Smooth muscle cell (in vitro differentiated cells): ENCODE results near the gene DHFR2. TPM values are rescaled to one million over a fixed set of nuclear protein-coding genes. Genes with fewer than 3 reads are reported as not detected.
"Not testable (repeated sequence)": the region's sequence is repeated elsewhere in the genome, so short reads cannot be mapped to it uniquely, and the experiment has no call there.

ENCODE experiments used
- DNase-seq: peaks from one replicate; lab custom pipeline; 2025; ENCODE audit not compliant: unreplicated experiment; lab: John Stamatoyannopoulos, UW
- H2AFZ ChIP-seq: fragments of 200-600 bp; sonication (generic); 2 replicates; pipeline ENCODE4 v1.6.0; 2016; ENCODE audit warnings: antibody characterized with exemption, low read depth, mild to moderate bottlenecking
- H3F3A ChIP-seq: fragments of 200-600 bp; sonication (generic); 2 replicates; pipeline ENCODE4 v1.6.0; 2017; ENCODE audit warnings: antibody characterized with exemption, low read depth
- H3K27ac ChIP-seq: fragments of 200-600 bp; sonication (generic); 2 replicates; pipeline ENCODE4 v1.5.1; 2016; ENCODE audit warnings: low read depth, mild to moderate bottlenecking
- H3K27me3 ChIP-seq: fragments of 200-600 bp; sonication (generic); 2 replicates; pipeline ENCODE4 v1.6.1; 2016; ENCODE audit warnings: low read depth, mild to moderate bottlenecking
- H3K36me3 ChIP-seq: fragments of 200-600 bp; sonication (generic); 2 replicates; pipeline ENCODE4 v1.5.1; 2016; ENCODE audit warnings: low read depth
- H3K4me1 ChIP-seq: fragments of 200-600 bp; sonication (generic); 2 replicates; pipeline ENCODE4 v1.5.1; 2016; ENCODE audit warnings: low read depth
- H3K4me2 ChIP-seq: fragments of 200-600 bp; sonication (generic); 2 replicates; pipeline ENCODE4 v1.6.0; 2016; ENCODE audit warnings: mild to moderate bottlenecking
- H3K4me3 ChIP-seq: fragments of 200-600 bp; sonication (generic); 2 replicates; pipeline ENCODE4 v1.5.1; 2016; ENCODE audit warnings: mild to moderate bottlenecking
- H3K79me2 ChIP-seq: fragments of 200-600 bp; sonication (generic); 2 replicates; pipeline ENCODE4 v1.6.0; 2016; ENCODE audit warnings: low read depth, mild to moderate bottlenecking
- H3K9ac ChIP-seq: fragments of 200-600 bp; sonication (generic); 2 replicates; pipeline ENCODE4 v1.6.0; 2016; ENCODE audit warnings: low read depth
- H3K9me3 ChIP-seq: fragments of 200-600 bp; sonication (generic); replicated peaks from 2 replicates; pipeline ENCODE4 v1.5.1; 2016; ENCODE audit warnings: low read depth
- H4K20me1 ChIP-seq: fragments of 200-600 bp; sonication (generic); 2 replicates; pipeline ENCODE4 v1.6.0; 2016; ENCODE audit warnings: low read depth
- CTCF ChIP-seq: fragments of 200-600 bp; sonication (generic); IDR thresholded peaks from 2 replicates; pipeline ENCODE4 v1.5.1; 2017; ENCODE audit warnings: borderline replicate concordance, mild to moderate bottlenecking, antibody characterized with exemption; ENCODE audit not compliant: insufficient read depth, poor library complexity, severe bottlenecking
- WGBS: methylation state at CpG from one replicate; pipeline ENCODE4 v1.1.7; 2016; ENCODE audit warnings: low lambda C conversion rate; 5-methylcytosine and 5-hydroxymethylcytosine counted together
- polyA plus RNA-seq: library from polyadenylated mRNA; unstranded; fragments of >200 nt; fragmentation: Nextera tagmentation; extraction: Ambion mirVana; gene quantifications from 2 replicates; pipeline ENCODE4 v1.2.1, GENCODE V29; 2016
- total RNA-seq: library from RNA; depleted of rRNA; stranded (reverse); fragments of >200 nt; gene quantifications from 2 replicates; pipeline ENCODE4 v1.2.3, GENCODE V29; 2014

DHFR2 gene
- total and polyA plus RNA-seq, 2 experiments from 2014 or later, result 3.0 to 14.5 TPM

GRCh38 chr3:94082391-94082937, 19.7 kb upstream of the DHFR2 start:
- Histone ChIP-seq H2AFZ (no peak overlapping the region), H3K79me2 (no peaks in the 10 kb centered on the region), H3K4me1 (no peaks in the 10 kb centered on the region), H3K27me3 (no peaks in the 10 kb centered on the region), H3K9me3 (no peaks in the 10 kb centered on the region), H3K4me3 (no peak overlapping the region), H3K27ac (no peak overlapping the region), H3K36me3 (peaks cover 3% of the 10 kb centered on the region), H3K9ac (no peak overlapping the region), H3F3A (no peaks in the 10 kb centered on the region), H4K20me1 (peaks cover 5% of the 10 kb centered on the region), H3K4me2 (no peak overlapping the region)
- TF ChIP-seq CTCF, result no peak
- no peak for DNase-seq
- WGBS, result 85% methylated on average over 8 of the region's 8 CpGs

GRCh38 chr3:94081884-94082283, 19.2 kb upstream of the DHFR2 start:
- peaks cover 4% of the 10 kb centered on the region for H3K79me2 ChIP-seq
- no peak overlapping the region for H3K4me3 ChIP-seq
- peaks cover 3% of the 10 kb centered on the region for H3K36me3 ChIP-seq
- H3K27me3 ChIP-seq, result no peaks in the 10 kb centered on the region
- DNase-seq, result no peak
- no peak for TF ChIP-seq CTCF
- no peak overlapping the region for H3K27ac ChIP-seq
- H3F3A ChIP-seq, result no peaks in the 10 kb centered on the region
- H3K4me1 ChIP-seq, result no peaks in the 10 kb centered on the region
- peaks cover 5% of the 10 kb centered on the region for H4K20me1 ChIP-seq
- no peak overlapping the region for H3K9ac ChIP-seq
- 93% methylated on average over 5 of the region's 5 CpGs for WGBS
- no peaks in the 10 kb centered on the region for H3K9me3 ChIP-seq
- no peak overlapping the region for H3K4me2 ChIP-seq
- H2AFZ ChIP-seq, result no peak overlapping the region

GRCh38 chr3:94080552-94080951, 17.8 kb upstream of the DHFR2 start:
- 91% methylated on average over 5 of the region's 5 CpGs for WGBS
- H3K9ac ChIP-seq, H4K20me1 ChIP-seq, H3K36me3 ChIP-seq, H3K4me3 ChIP-seq, H3K9me3 ChIP-seq, DNase-seq, H3K27ac ChIP-seq, H3K79me2 ChIP-seq, H3F3A ChIP-seq, H3K4me1 ChIP-seq, H3K4me2 ChIP-seq, H3K27me3 ChIP-seq, H2AFZ ChIP-seq: not testable (repeated sequence)

GRCh38 chr3:94076055-94076454, 13.3 kb upstream of the DHFR2 start:
- no peak overlapping the region for H2AFZ ChIP-seq
- no peak overlapping the region for H3K27ac ChIP-seq
- no peaks in the 10 kb centered on the region for H3F3A ChIP-seq
- 94% methylated on average over 3 of the region's 3 CpGs for WGBS
- no peak for DNase-seq
- H3K4me3 ChIP-seq, result no peak overlapping the region
- H4K20me1 ChIP-seq, result peaks cover 5% of the 10 kb centered on the region
- TF ChIP-seq CTCF, result no peak
- no peak overlapping the region for H3K4me2 ChIP-seq
- H3K36me3 ChIP-seq, result no peaks in the 10 kb centered on the region
- H3K27me3 ChIP-seq, result no peaks in the 10 kb centered on the region
- H3K9me3 ChIP-seq, result no peaks in the 10 kb centered on the region
- no peak overlapping the region for H3K9ac ChIP-seq
- H3K79me2 ChIP-seq, result peaks cover 8% of the 10 kb centered on the region
- H3K4me1 ChIP-seq, result no peaks in the 10 kb centered on the region
